Neuronal stem cell (in vitro differentiated cells): ENCODE results near the gene RD3L.
A peak's percentile ranks its signal among the peaks of the same experiment; 100 is the strongest.

Source experiments
- DNase-seq: peaks from one replicate; pipeline ENCODE4 v3.0.0-alpha.2; 2013; ENCODE audit warnings: low spot score
- H2AFZ ChIP-seq: one replicate; pipeline ENCODE4 v1.6.1; 2013; ENCODE audit warnings: mild to moderate bottlenecking, low read length, inconsistent platforms
- H2AK5ac ChIP-seq: 2 replicates; pipeline ENCODE4 v1.6.1; 2013; ENCODE audit warnings: low read depth, mild to moderate bottlenecking, inconsistent platforms, low read length, moderate library complexity, mixed read lengths
- H2BK120ac ChIP-seq: 2 replicates; pipeline ENCODE4 v1.6.1; 2013; ENCODE audit warnings: low read depth, mild to moderate bottlenecking, inconsistent platforms, low read length, moderate library complexity, mixed read lengths
- H2BK12ac ChIP-seq: one replicate; pipeline ENCODE4 v1.6.1; 2013; ENCODE audit warnings: low read length, inconsistent platforms
- H2BK15ac ChIP-seq: 2 replicates; pipeline ENCODE4 v1.6.1; 2013; ENCODE audit warnings: mild to moderate bottlenecking, low read length, inconsistent platforms, mixed read lengths
- H2BK5ac ChIP-seq: one replicate; pipeline ENCODE4 v1.6.1; 2013; ENCODE audit warnings: inconsistent platforms, mild to moderate bottlenecking, low read length, moderate library complexity
- H3K14ac ChIP-seq: one replicate; pipeline ENCODE4 v1.6.1; 2013; ENCODE audit warnings: low read length, inconsistent platforms
- H3K18ac ChIP-seq: 2 replicates; pipeline ENCODE4 v1.6.1; 2013; ENCODE audit warnings: low read length, inconsistent platforms
- H3K23ac ChIP-seq: 2 replicates; pipeline ENCODE4 v1.6.1; 2013; ENCODE audit warnings: low read depth, mild to moderate bottlenecking, mixed read lengths, low read length, inconsistent platforms; ENCODE audit not compliant: poor library complexity
- H3K27ac ChIP-seq: replicated peaks from 3 replicates; pipeline ENCODE4 v1.5.1; 2013; ENCODE audit warnings: low read length, inconsistent platforms
- H3K27me3 ChIP-seq, 3 experiments: 2 replicates each; pipeline ENCODE4 v1.6.1; 2013; ENCODE audit warnings: low read length in 3 of 3, mild to moderate bottlenecking in 2 of 3, inconsistent platforms in 1 of 3, low read depth in 1 of 3, mixed read lengths in 1 of 3, moderate library complexity in 1 of 3; ENCODE audit not compliant: control insufficient read depth in 3 of 3, insufficient read depth in 3 of 3
- H3K36me3 ChIP-seq, 2 donors: replicated peaks in 1 of 2; 2 replicates each; pipeline ENCODE4 v1.6.1; 2013; ENCODE audit warnings: low read length in 2 of 2; ENCODE audit not compliant: control insufficient read depth in 2 of 2, insufficient read depth in 2 of 2
- H3K4ac ChIP-seq: 2 replicates; pipeline ENCODE4 v1.6.1; 2013; ENCODE audit warnings: inconsistent platforms, mild to moderate bottlenecking, low read length, moderate library complexity
- H3K4me1 ChIP-seq, 2 donors: 1 replicate in 1 of 2; 2 replicates in 1 of 2; pipeline ENCODE4 v1.6.1; 2013; ENCODE audit warnings: low read length in 2 of 2, low read depth in 1 of 2; ENCODE audit not compliant: control insufficient read depth in 2 of 2, insufficient read depth in 1 of 2
- H3K4me2 ChIP-seq: one replicate; pipeline ENCODE4 v1.6.1; 2013; ENCODE audit warnings: mild to moderate bottlenecking, low read length, inconsistent platforms; ENCODE audit not compliant: insufficient read depth, poor library complexity, severe bottlenecking
- H3K4me3 ChIP-seq, 2 donors: 2 replicates each; pipeline ENCODE4 v1.5.1; 2013; ENCODE audit warnings: low read length in 2 of 2, mild to moderate bottlenecking in 2 of 2, inconsistent platforms in 1 of 2, moderate library complexity in 1 of 2
- H3K79me1 ChIP-seq: one replicate; pipeline ENCODE4 v1.6.1; 2013; ENCODE audit warnings: low read depth, mild to moderate bottlenecking, inconsistent platforms, low read length, moderate library complexity
- H3K9ac ChIP-seq: one replicate; pipeline ENCODE4 v1.6.1; 2013; ENCODE audit warnings: mild to moderate bottlenecking, low read depth, low read length, inconsistent platforms; ENCODE audit not compliant: poor library complexity
- H3K9me3 ChIP-seq, 2 donors: replicated peaks in 1 of 2; 2 replicates each; pipeline versions ENCODE3 to v1.6.1; 2013; ENCODE audit warnings: low read length in 2 of 2, mild to moderate bottlenecking in 2 of 2, inconsistent platforms in 1 of 2, low read depth in 1 of 2, mixed read lengths in 1 of 2, moderate library complexity in 1 of 2; ENCODE audit not compliant: control insufficient read depth in 2 of 2, insufficient read depth in 1 of 2
- H4K8ac ChIP-seq: one replicate; pipeline ENCODE4 v1.6.1; 2013; ENCODE audit warnings: low read depth, mild to moderate bottlenecking, inconsistent platforms, low read length, moderate library complexity
- H4K91ac ChIP-seq: one replicate; pipeline ENCODE4 v1.6.1; 2013; ENCODE audit warnings: low read length, low read depth, mild to moderate bottlenecking, inconsistent platforms; ENCODE audit not compliant: poor library complexity
- WGBS, 2 donors: extraction: QIAGEN DNeasy Blood & Tissue Kit; methylation state at CpG; one replicate each; pipeline ENCODE4 v1.1.7; 2013; ENCODE audit warnings: missing lambda C conversion rate in 2 of 2, mixed read lengths in 1 of 2; ENCODE audit not compliant: insufficient read length in 2 of 2, insufficient replicate concordance in 1 of 2; ENCODE audit errors: extremely low coverage in 2 of 2; 5-methylcytosine and 5-hydroxymethylcytosine counted together

RD3L gene

DNA sequence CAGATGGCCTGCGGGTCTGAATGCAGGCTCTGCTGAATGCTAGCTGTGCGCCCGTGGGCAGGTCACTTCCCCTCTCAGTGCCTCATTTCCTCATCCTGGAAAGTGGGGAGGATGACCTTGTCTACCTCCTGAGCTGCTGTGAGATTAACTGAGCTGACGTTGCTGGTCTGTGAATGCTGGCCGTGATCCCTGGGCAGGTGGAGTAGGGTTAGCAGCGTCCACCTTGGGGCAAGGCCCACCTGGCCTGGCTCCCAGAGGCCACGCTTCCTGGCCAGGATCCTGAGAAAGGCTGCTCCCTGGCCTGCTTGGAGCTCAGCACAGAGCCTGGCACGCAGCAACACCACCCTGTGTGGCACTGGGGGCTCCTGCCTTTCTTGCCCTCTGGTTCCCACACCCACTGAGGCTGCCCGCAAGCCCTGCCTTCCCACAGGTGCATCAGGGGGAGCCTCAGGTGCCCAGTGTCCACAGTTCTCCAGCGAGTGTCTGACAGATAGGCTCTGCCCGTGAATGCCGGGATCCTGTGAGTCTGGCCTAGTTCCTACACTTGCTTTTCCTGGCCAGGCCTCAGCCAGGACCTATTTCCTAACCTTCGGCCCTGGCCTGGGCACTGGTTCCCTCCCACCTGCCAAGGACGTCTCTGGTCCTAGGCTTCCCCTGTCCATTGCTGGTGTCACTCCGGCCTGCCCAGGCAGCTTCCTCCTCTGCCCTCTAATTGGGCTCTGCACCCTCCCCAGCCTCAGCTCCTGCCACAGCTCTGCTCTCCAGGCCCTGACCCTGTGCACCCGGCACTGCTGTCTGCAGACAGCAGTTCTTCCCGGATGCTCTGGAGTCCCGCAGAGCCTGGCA lies 51.3 kb downstream of the RD3L start:
- Histone ChIP-seq H3K4me1 (peaks cover 0 to 6% of the 10 kb centered on the region in 2 donors), H3K4me2 (no peak overlapping the region), H3K23ac (peak overlapping the region; percentile 34), H3K9me3 (no peaks in the 10 kb centered on the region), H3K18ac (peak overlapping the region; percentile 52), H2BK5ac (no peak overlapping the region), H3K36me3 (no peaks in the 10 kb centered on the region), H4K91ac (no peak overlapping the region), H3K27me3 (peaks cover 0 to 33% (median 0%) of the 10 kb centered on the region in 3 experiments), H4K8ac (no peak overlapping the region), H3K79me1 (no peaks in the 10 kb centered on the region), H3K9ac (peak overlapping the region; percentile 37), H3K4me3 (no peak overlapping the region), H2AK5ac (peak overlapping the region; percentile 63), H3K4ac (no peak overlapping the region), H3K14ac (no peak overlapping the region), H2BK12ac (peak overlapping the region; percentile 11), H2BK15ac (no peak overlapping the region), H2AFZ (no peak overlapping the region), H2BK120ac (no peak overlapping the region), H3K27ac (no peak overlapping the region)
- no CpG with 5 or more reads among the region's 18 CpGs for WGBS, 2 donors
- DNase-seq: no peak
